NCI-H526 treated with DMSO at 0.1 percent for 48 hours (cell line): ENCODE data around the gene SCGB1C1.
"Not testable (repeated sequence)": the region's sequence is repeated elsewhere in the genome, so short reads cannot be mapped to it uniquely, and the experiment has no call there.

Experiments used
- DNase-seq: peaks from one replicate; lab custom pipeline; 2025; lab: John Stamatoyannopoulos, UW

The SCGB1C1 gene

DNA sequence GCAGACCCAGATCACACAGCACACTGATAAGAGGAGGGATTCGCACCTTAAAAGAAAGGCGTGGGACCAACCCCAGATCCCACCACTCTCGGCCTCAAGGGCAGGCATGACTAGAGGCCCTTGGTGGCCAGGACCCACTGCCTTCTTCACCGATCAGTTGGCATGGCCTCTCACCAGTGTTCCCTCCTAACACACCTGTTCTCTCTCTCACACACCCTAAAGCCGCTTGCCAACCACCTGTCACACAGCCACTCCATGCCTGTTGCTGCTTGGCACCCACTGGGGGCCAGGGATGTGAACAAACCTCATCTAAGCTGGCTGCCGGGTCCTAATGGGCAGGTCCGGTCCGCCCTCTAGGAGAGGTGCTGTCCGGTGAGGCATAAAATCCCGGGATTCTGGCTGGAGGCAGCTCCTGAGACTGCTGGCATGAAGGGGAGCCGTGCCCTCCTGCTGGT is at the start of gene SCGB1C1:
SCGB1C1 (plus strand) TSS at position 405 of the 455 bp plus-strand sequence; CDS start at position 427, 22 bp downstream.
- DNase-seq = not testable (repeated sequence)

DNA sequence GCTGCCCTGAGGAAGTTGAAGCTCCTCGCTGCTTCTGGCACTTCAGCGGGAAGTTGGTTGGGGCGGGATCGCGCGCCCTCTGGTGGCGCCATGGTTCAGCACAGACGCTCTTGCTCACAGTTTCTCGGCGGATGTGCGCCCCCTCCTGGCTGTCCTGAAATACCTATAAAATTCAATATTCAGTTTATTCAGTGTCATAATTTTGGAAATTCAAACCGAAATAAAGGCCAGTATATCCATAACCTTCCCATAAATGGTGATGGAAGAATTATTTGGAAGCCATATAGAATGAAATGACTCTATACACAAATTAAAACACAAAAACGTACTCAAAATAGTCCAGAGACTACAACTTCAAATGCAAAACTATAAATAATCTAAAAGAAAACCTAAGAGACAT is 12.6 kb upstream of the SCGB1C1 start:
- DNase-seq = not testable (repeated sequence)

- not testable (repeated sequence) for DNase-seq
These were observed 3.6 kb upstream of the SCGB1C1 start for GRCh38 chr11:189200-189783.

GRCh38 chr11:189843-190311 is 3.0 kb upstream of the SCGB1C1 start:
- not testable (repeated sequence) for DNase-seq

- not testable (repeated sequence) for DNase-seq
These were observed 2.3 kb upstream of the SCGB1C1 start for GRCh38 chr11:190546-190945.

- not testable (repeated sequence) for DNase-seq
These were observed 1.1 kb upstream of the SCGB1C1 start for GRCh38 chr11:191490-192478.

DNA sequence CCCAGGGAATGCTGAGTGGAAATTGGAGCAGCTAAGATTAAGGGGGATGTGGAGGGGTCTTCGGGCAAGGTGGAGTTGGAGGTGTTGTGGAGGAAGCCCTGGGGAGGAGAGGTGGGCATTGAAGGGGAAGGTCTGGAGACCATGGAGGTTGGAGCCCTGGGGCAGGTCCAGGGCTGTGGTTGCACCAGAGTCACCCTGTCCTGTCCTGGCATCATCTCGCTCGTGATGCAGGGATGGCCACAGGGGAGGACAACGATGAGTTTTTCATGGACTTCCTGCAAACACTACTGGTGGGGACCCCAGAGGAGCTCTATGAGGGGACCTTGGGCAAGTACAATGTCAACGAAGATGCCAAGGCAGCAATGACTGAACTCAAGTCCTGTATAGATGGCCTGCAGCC is 603 bp downstream of the SCGB1C1 start:
- not testable (repeated sequence) for DNase-seq

GRCh38 chr11:196786-197731 is 4.2 kb downstream of the SCGB1C1 start:
- DNase-seq = no peak

DNA sequence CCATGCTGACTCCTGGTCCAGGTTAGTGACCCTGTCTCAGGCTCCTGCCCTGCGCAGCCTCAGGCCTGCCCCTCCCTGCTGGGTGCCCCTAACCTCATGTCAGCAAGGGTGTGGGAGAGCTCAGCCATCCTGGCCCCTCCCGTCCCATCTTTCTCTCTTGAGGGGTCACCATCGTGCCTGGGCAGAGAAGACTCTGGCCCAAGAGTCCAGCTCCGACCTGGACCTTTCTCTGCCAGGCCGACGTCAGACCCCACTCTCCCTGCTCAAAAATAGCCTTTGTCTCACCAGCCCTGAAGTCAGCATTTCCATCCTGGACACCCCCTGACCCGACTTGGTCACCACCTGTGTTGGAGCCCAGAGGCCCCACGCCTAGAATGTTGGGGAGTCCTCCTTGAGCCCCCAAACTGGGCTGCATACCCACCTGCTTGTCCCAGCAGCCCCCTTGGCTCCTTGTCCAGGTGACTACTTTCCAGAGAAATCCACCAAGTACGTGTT is 4.9 kb downstream of the SCGB1C1 start:
- DNase-seq = no peak

- no peak for DNase-seq
These were observed 5.4 kb downstream of the SCGB1C1 start for GRCh38 chr11:198236-198806.

DNA sequence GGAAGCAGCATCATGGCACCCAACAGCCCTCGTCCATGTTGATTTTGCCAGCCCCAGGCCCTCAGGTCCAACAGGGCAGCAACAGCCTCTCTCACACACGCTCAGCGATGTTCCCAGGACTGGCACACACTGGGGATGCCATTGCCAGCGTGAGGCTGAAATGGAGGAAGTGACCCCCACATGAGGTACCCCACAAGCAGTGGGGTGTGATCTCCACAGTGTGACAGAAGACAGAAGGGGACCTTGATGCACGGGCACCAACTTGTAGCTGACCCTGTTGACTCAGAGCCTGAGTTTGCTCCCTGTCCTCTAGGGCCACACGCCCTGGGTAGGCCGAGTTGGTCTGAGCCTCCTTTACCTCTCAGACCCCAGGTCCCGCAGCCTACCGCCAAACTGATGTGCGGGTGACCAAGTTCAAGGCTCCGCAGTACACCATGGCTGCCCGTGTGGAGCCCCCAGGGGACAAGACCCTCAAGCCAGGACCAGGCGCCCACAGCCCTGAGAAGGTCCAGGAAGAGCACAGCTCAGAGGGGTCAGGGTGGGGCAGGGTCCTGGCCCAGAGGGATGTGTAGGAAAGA is 6.2 kb downstream of the SCGB1C1 start:
- no peak for DNase-seq

DNA sequence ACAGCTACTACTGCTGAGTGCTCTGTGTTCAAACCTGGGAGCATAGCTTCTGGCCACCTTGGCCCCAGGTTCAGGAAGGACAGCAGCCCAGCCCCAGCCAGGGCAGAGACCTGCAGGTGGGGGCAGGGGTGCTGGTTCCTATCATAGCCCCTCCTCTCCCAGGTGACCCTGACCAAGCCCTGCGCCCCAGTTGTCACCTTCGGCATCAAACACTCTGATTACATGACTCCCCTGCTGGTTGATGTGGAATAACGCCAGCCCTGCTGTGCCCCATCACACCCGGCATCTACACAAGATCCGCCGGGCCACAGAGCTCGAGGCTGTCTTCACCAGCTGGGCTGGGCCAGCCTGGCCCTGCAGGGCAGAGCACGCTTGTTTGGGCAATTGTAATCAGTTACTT is 6.9 kb downstream of the SCGB1C1 start:
- no peak for DNase-seq

DNA sequence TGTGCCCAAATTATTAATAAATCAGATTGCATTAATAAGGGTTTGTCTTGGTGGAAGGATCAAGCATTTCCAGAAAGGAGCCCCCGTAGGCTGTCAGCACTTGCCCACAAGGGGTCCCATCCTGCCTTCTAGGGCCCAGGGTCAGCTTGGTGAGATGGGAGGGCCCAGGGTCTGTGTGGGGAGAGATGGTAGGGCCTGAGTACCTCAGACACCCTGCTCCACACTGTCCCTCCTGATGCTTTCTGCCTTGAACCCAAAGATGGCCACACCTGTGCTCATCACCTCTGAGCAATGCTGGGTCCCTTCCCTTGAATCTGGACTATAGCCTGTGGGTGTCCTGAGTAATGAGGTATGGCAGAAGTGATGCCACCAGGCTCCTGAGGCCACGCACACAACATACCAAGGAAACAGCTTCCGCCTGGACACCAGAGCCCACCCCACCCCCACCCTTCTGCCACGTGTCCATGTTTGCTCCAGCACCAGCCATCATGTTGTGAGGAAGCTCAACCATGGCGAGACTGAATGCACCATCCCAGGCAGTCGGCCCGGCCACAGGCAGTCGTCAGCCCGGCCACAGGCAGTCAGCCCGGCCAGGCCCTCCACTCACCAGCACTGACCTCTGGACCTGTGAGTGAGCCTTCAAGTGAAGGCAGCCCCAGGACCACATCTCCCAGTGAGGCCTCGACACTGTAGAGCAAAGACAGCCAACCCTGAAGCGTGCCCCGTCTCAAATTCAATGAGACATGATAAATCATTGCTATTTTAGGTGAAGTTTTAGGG is 7.5 kb downstream of the SCGB1C1 start:
- no peak for DNase-seq

GRCh38 chr11:201966-202365 is 9.1 kb downstream of the SCGB1C1 start:
- no peak for DNase-seq

DNA sequence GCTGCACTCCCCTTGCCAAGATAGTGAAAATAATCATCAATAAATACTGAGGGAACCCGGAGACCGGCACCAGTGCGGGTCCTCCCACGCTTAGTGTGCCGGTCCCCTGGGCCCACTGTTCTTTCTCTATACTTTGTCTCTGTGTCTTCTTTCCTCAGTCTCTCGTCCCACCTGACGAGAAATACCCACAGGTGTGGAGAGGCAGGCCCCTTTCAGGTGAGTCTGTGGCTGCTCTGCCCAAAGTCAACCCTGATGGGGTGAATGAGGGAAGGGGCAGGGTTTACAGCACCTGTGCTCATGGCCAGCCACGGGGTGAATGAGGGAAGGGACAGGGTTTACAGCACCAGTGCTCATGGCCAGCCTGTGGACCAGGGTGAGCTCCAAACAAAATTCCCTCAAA is 9.6 kb downstream of the SCGB1C1 start:
- DNase-seq = no peak

DNA sequence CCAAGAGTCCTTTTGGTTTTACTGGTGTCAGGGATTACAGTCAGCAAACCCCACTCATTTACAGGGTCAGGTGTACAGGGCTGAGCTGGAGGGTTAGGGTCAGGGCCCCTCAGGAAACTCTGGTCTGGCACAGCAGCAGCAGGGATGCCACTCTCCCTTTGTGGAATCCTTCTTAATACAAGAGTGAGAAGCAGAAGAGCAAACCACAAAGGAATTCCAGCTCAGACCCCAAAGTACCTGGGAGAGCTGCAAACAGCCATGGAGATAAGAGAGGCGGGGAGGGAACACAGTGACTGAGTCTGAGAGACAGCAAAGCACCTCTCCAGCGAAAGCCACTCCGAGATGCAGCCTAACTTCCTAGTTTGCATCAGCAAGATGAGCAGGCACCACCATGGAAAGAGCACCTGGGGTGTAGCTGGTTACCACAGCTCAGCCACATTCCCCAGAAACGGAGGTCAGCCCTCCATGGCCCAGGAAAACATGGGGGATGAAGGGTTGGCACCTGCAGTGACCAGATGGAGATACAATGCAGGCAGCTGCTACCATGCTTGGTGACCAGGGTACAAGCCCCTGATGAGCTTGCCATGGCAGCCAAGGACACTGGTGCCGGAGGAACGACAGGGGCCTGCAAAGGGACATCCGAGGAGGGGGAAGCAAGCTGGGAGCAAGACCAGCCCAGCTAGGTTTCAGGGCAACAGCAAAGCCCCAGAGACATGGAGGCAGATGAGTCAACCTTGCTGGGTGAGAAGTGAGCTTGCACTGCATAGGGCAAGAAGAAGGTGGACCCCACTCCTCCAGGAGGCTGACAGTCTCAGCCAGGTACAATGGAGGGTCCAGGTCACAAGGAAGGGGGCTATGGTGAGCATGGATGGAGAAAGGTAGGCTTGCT is 10.4 kb downstream of the SCGB1C1 start:
- no peak for DNase-seq

- no peak for DNase-seq
These were observed 11.2 kb downstream of the SCGB1C1 start for GRCh38 chr11:203945-204586.

DNA sequence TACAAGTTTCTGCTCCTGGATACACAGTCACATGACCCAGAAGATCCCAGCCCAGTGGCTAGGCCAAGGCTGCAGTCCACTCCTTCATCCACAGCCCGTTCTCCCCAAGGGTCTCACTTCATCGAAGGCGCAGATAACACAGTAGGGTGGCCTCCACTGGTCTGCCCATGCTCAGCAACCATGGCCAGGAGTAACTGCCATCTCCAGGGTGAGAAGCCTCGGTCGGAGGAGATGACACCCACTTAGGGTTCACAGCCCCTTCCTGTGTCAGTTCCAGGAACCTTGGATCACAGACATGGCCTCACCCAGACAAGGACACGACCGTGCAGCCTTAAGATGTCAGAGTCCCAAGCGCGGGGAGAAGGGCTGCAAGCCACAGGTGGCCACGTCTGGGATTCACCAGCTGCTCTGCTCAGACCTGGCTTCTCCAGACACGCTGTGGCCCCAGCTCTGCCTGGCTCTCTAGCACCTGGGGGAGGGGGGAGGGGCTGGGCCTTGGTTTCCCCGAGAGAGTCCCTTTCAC is 11.8 kb downstream of the SCGB1C1 start:
- DNase-seq = no peak
